Measurements from ENCODE around the gene PPP6R3. TPM values are rescaled to one million over a fixed set of nuclear protein-coding genes. Genes with fewer than 3 reads are reported as not detected.
"Not testable (repeated sequence)": the region's sequence is repeated elsewhere in the genome, so short reads cannot be mapped to it uniquely, and the experiment has no call there.

The PPP6R3 gene
- total RNA-seq, 1 experiment from 2014 or later = 153 TPM

GRCh38 chr11:68446046-68446725 lies 14.4 kb upstream of the PPP6R3 start:
- BruUV-seq (replicated peaks) = no TSS peak
- CTCF ChIA-PET = no interaction called here
- no peak overlapping the region for H3K4me3 ChIP-seq (ENCODE audit: low read depth, low read length, poor library complexity, severe bottlenecking)
- DNase-seq (ENCODE audit: low spot score) = no peak
- no peaks in the 10 kb centered on the region for H3K27me3 ChIP-seq (replicated peaks; ENCODE audit: insufficient read depth, low read depth, low read length, poor library complexity)
- H3K9me3 ChIP-seq (ENCODE audit: low read depth, low read length, poor library complexity, severe bottlenecking) = no peaks in the 10 kb centered on the region
- H3K27ac ChIP-seq (ENCODE audit: low read depth, low read length, poor library complexity, severe bottlenecking) = no peak overlapping the region
- H3K36me3 ChIP-seq (ENCODE audit: insufficient read depth, low read length, poor library complexity, severe bottlenecking) = peaks cover 19% of the 10 kb centered on the region
- intact Hi-C loops (cut with micrococcal nuclease; ENCODE audit: unreplicated experiment) = loop anchor here (1.0 to 5.0 kb wide), 2 partner anchors 174 to 189 kb away; partner anchors contain the start of gene C11orf24
- peaks cover 20% of the 10 kb centered on the region for H3K4me1 ChIP-seq (ENCODE audit: insufficient read depth, low read length, poor library complexity, severe bottlenecking)
- no peak for TF ChIP-seq EZH2 (IDR thresholded peaks at IDR 0.05; ENCODE audit: borderline replicate concordance, low read depth, low read length, poor library complexity, severe bottlenecking)
- TF ChIP-seq, protein P1, sequence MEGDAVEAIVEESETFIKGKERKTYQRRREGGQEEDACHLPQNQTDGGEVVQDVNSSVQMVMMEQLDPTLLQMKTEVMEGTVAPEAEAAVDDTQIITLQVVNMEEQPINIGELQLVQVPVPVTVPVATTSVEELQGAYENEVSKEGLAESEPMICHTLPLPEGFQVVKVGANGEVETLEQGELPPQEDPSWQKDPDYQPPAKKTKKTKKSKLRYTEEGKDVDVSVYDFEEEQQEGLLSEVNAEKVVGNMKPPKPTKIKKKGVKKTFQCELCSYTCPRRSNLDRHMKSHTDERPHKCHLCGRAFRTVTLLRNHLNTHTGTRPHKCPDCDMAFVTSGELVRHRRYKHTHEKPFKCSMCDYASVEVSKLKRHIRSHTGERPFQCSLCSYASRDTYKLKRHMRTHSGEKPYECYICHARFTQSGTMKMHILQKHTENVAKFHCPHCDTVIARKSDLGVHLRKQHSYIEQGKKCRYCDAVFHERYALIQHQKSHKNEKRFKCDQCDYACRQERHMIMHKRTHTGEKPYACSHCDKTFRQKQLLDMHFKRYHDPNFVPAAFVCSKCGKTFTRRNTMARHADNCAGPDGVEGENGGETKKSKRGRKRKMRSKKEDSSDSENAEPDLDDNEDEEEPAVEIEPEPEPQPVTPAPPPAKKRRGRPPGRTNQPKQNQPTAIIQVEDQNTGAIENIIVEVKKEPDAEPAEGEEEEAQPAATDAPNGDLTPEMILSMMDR (conservative IDR thresholded peaks at IDR 0.05; ENCODE audit: low read depth, low read length) = no peak
- POLR2A ChIA-PET (ENCODE audit: low non-redundant PET) = no interaction called here

- ChIA-PET CTCF (no interaction called here), POLR2A (ENCODE audit: low non-redundant PET) (no interaction called here)
- no peak overlapping the region for H3K4me3 ChIP-seq (ENCODE audit: low read depth, low read length, poor library complexity, severe bottlenecking)
These were observed 13.3 kb upstream of the PPP6R3 start for GRCh38 chr11:68447015-68447801.

DNA sequence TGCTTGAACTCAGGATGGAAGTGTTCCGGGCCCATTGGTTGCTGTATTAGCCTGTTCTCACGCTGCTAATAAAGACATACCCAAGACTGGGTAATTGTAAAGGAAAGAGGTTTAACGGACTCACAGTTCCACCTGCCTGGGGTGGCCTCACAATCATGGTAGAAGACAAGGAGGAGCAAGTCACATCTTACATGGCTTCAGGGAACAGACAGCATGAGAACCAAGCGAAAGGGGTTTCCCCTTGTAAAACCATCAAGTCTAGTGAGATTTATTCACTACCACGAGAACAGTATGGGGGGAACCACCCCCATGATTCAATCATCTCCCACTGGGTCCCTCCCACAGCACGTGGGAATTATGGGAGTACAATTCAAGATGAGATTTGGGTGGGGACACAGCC lies 12.6 kb upstream of the PPP6R3 start:
- H3K4me3 ChIP-seq (ENCODE audit: low read depth, low read length, poor library complexity, severe bottlenecking); H3K27ac ChIP-seq (ENCODE audit: low read depth, low read length, poor library complexity, severe bottlenecking); DNase-seq (ENCODE audit: low spot score); CTCF ChIA-PET; POLR2A ChIA-PET (ENCODE audit: low non-redundant PET); H3K27me3 ChIP-seq (replicated peaks; ENCODE audit: insufficient read depth, low read depth, low read length, poor library complexity); H3K9me3 ChIP-seq (ENCODE audit: low read depth, low read length, poor library complexity, severe bottlenecking); BruUV-seq (replicated peaks); H3K4me1 ChIP-seq (ENCODE audit: insufficient read depth, low read length, poor library complexity, severe bottlenecking): not testable (repeated sequence)
- peaks cover 19% of the 10 kb centered on the region for H3K36me3 ChIP-seq (ENCODE audit: insufficient read depth, low read length, poor library complexity, severe bottlenecking)
- intact Hi-C loops (cut with micrococcal nuclease; ENCODE audit: unreplicated experiment) = loop anchor here (1.0 to 5.0 kb wide), 2 partner anchors 46 to 176 kb away; partner anchors contain the start of gene C11orf24

More at GRCh38 chr11:68447015-68447801, 13.3 kb upstream of the PPP6R3 start:
- intact Hi-C loops (cut with micrococcal nuclease; ENCODE audit: unreplicated experiment) = loop anchor here (1.0 to 5.0 kb wide), 2 partner anchors 45 to 175 kb away; partner anchors contain the start of gene C11orf24
- Histone ChIP-seq H3K9me3 (ENCODE audit: low read depth, low read length, poor library complexity, severe bottlenecking) (no peaks in the 10 kb centered on the region), H3K27ac (ENCODE audit: low read depth, low read length, poor library complexity, severe bottlenecking) (no peak overlapping the region), H3K4me1 (ENCODE audit: insufficient read depth, low read length, poor library complexity, severe bottlenecking) (peaks cover 10% of the 10 kb centered on the region), H3K27me3 (replicated peaks; ENCODE audit: insufficient read depth, low read depth, low read length, poor library complexity) (no peaks in the 10 kb centered on the region), H3K36me3 (ENCODE audit: insufficient read depth, low read length, poor library complexity, severe bottlenecking) (peaks cover 19% of the 10 kb centered on the region)
- TF ChIP-seq, protein P1 (conservative IDR thresholded peaks at IDR 0.05; ENCODE audit: low read depth, low read length) = peak; percentile 97
- no peak for TF ChIP-seq EZH2 (IDR thresholded peaks at IDR 0.05; ENCODE audit: borderline replicate concordance, low read depth, low read length, poor library complexity, severe bottlenecking)
- DNase-seq (ENCODE audit: low spot score) = peak; percentile 87
- no TSS peak for BruUV-seq (replicated peaks)
